ENCODE measurements around the gene CFB. TPM values are rescaled to one million over a fixed set of nuclear protein-coding genes. Genes with fewer than 3 reads are reported as not detected.

Gene CFB
- total RNA-seq, 1 experiment from 2014 or later, result 0.31 TPM

- Histone ChIP-seq H4K8ac (replicated peaks; ENCODE audit: insufficient read length, low read depth, low read length) (no peak within 1 kb of the TSS), H2BK20ac (ENCODE audit: low read depth, low read length, poor library complexity, severe bottlenecking) (no peak within 1 kb of the TSS), H3K9ac (ENCODE audit: extremely low read depth, insufficient read length, low read length) (no peak within 1 kb of the TSS), H3K14ac (ENCODE audit: insufficient read depth, low read length) (no peak within 1 kb of the TSS; the same call in 1 of the 2 replicates), H3K79me2 (ENCODE audit: insufficient read depth, low read length) (no peaks in the 10 kb centered on the region), H4K20me1 (ENCODE audit: control insufficient read depth, insufficient read depth, insufficient read length) (no peaks in the 10 kb centered on the region), H2BK15ac (ENCODE audit: low read depth, low read length) (no peak within 1 kb of the TSS; the same call in 1 of the 2 replicates), H2AK5ac (ENCODE audit: insufficient read length, low read length) (no peak within 1 kb of the TSS), H3K4me2 (ENCODE audit: insufficient read depth, insufficient read length, low read length) (no peak within 1 kb of the TSS), H3K56ac (ENCODE audit: insufficient read length, low read depth, low read length) (no peak within 1 kb of the TSS), H3K4me1 (ENCODE audit: insufficient read depth, low read length) (no peaks in the 10 kb centered on the region), H3K27ac (ENCODE audit: insufficient read length, low read depth, low read length) (no peak within 1 kb of the TSS), H3K23ac (ENCODE audit: insufficient read length, low read depth, low read length) (no peak within 1 kb of the TSS), H3K4ac (ENCODE audit: low read depth, low read length) (no peak within 1 kb of the TSS), H2BK5ac (ENCODE audit: insufficient read length, low read length) (no peak within 1 kb of the TSS), H3K23me2 (ENCODE audit: insufficient read length, low read depth, low read length, poor library complexity, severe bottlenecking) (no peaks in the 10 kb centered on the region), H2BK120ac (ENCODE audit: low read depth, low read length, poor library complexity, severe bottlenecking) (no peak within 1 kb of the TSS), H2AFZ (ENCODE audit: low read length) (no peak within 1 kb of the TSS), H3T11ph (ENCODE audit: low read length) (no peak within 1 kb of the TSS), H2BK12ac (ENCODE audit: insufficient read length, low read depth, low read length) (no peak within 1 kb of the TSS), H3K18ac (ENCODE audit: insufficient read length, low read depth, low read length) (no peak within 1 kb of the TSS), H4K91ac (ENCODE audit: insufficient read length, low read depth, low read length) (no peak within 1 kb of the TSS), H4K5ac (ENCODE audit: insufficient read length, low read depth, low read length) (no peak within 1 kb of the TSS), H3K27me3 (ENCODE audit: insufficient read depth, low read length) (no peaks in the 10 kb centered on the region), H3K9me3 (ENCODE audit: control insufficient read depth, low read depth, low read length) (no peaks in the 10 kb centered on the region), H3K79me1 (ENCODE audit: insufficient read depth, low read depth, low read length, poor library complexity, severe bottlenecking) (no peaks in the 10 kb centered on the region)
- no peak for TF ChIP-seq CTCF (conservative IDR thresholded peaks at IDR 0.05)
- Mint-ChIP-seq H3K9me3 (peaks cover 0 to 4% of the 10 kb centered on the region in 2 experiments; a peak in 3 of 5 replicates), H3K27me3 (ENCODE audit: low read depth) (peaks cover 8% of the 10 kb centered on the region), H3K27ac (no peak within 1 kb of the TSS; a peak in 1 of 7 replicates), H3K4me1 (peaks cover 0 to 2% of the 10 kb centered on the region in 2 experiments; a peak in 1 of 4 replicates), H3K4me3 (no peak within 1 kb of the TSS), H3K36me3 (ENCODE audit: insufficient read depth in 1 of 3, low read depth in 3 of 3) (no peaks in the 10 kb centered on the region)
- no CpG with 5 or more reads among the region's 11 CpGs for WGBS (ENCODE audit: extremely low coverage, insufficient read length, low lambda C conversion rate)
- DNase-seq, result no peak
Observed at GRCh38 chr6:31927242-31927862, 18.5 kb upstream of the CFB start, which contains the start of gene C2. Gene C2, plus strand, starts transcription at chr6:31927717. Its CDS starts 36 bp downstream, at chr6:31927753.
